D721Med (cell line): Measurements from ENCODE around the gene DCUN1D5.

ENCODE experiments used
- DNase-seq: peaks from one replicate; pipeline ENCODE4 v3.0.0; 2011; ENCODE audit warnings: low spot score; ENCODE audit not compliant: insufficient read length
- FAIRE-seq: peaks from 2 replicates; lab custom pipeline; 2011; peaks lifted over from hg19 to GRCh38; lab: Jason Lieb, UNC
- TF ChIP-seq, protein P1 (sequence below): IDR thresholded peaks from 2 replicates; pipeline ENCODE4 v1.5.1; 2012; ENCODE audit warnings: mild to moderate bottlenecking, control low read depth; ENCODE audit not compliant: insufficient read depth; ENCODE audit errors: missing control alignments

The DCUN1D5 gene

DNA sequence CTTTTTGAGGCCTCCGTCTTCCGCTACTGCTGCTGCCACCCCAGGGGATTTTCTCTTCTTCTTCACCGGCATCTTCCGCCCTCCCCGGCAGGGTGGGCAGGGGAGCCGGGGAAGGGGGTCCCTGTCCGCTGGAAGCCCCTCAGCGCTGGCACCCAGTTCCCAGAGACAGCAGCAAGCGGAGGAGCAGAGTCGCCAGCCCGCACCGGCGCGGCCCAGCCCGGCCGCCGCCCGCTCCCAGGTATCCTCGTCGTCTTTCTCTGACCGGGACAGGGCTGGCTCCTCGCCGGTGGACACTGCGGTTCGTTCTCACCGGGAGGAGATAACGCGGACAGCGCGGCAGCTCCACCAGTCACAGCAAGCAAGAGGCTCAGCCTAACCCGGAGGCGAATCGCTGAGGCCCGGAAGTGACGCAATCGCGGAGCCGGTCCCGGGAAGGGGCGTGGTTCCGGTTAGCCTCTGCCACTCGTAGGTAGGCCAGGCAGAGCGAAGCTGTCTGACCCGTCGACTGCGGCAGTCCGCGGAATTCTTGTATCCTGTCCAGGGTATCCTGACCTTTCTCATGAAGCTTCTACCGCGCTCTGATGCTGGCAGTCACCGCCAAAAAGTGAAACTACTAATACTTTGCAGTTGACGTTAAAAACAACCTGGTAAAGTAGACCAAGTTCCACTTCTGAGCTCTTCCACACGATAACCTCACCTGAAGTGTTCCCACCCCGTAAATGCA, at the start of gene DCUN1D5:
Gene DCUN1D5, minus strand, starts transcription at position 360 of the 724 bp plus-strand sequence. Its CDS starts 288 bp downstream, at position 72.
- FAIRE-seq (peak; percentile 11), DNase-seq (peak; percentile 72)
- TF ChIP-seq, protein P1, sequence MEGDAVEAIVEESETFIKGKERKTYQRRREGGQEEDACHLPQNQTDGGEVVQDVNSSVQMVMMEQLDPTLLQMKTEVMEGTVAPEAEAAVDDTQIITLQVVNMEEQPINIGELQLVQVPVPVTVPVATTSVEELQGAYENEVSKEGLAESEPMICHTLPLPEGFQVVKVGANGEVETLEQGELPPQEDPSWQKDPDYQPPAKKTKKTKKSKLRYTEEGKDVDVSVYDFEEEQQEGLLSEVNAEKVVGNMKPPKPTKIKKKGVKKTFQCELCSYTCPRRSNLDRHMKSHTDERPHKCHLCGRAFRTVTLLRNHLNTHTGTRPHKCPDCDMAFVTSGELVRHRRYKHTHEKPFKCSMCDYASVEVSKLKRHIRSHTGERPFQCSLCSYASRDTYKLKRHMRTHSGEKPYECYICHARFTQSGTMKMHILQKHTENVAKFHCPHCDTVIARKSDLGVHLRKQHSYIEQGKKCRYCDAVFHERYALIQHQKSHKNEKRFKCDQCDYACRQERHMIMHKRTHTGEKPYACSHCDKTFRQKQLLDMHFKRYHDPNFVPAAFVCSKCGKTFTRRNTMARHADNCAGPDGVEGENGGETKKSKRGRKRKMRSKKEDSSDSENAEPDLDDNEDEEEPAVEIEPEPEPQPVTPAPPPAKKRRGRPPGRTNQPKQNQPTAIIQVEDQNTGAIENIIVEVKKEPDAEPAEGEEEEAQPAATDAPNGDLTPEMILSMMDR: no peak

DNA sequence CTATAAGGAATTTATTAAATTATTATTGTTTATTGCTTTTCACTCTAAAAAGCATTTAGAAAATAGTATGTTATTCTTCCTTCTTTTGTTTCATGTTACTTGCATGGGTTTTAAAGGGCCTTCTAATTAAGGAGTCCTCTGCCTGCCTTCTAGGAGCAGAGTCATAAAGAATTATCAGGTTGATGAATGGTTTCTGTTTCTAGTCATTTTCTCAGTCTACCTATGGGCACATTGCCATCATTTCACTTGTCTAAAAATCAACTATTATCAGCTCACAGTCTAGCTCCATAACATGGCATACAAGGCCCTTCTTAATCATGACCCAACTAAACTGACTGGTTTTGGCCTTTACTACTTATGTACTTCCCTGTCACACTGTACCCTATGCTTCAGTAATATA, 33.5 kb upstream of the DCUN1D5 start:
- TF ChIP-seq, protein P1: no peak
- no peak for FAIRE-seq
- DNase-seq: no peak

DNA sequence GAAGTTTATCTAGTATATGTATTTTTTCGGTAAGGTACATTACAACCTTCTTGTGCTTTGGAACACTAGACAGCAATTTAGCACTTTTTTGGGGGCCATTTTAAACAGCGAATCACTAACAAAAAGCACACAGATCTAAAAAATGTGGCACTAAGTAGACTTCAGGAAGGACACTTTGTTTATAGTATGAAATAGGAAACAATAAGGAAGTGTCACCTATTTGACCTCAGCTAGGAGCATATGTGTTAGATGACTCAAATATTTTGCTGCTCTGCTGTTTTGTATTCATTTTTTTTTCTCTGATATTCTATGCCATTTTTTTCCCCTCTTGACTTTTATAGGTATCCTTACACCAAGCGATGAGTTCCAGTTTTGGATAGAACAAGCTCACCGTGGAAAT, 22.9 kb upstream of the DCUN1D5 start:
- FAIRE-seq: no peak
- DNase-seq: no peak
- TF ChIP-seq, protein P1: no peak

DNA sequence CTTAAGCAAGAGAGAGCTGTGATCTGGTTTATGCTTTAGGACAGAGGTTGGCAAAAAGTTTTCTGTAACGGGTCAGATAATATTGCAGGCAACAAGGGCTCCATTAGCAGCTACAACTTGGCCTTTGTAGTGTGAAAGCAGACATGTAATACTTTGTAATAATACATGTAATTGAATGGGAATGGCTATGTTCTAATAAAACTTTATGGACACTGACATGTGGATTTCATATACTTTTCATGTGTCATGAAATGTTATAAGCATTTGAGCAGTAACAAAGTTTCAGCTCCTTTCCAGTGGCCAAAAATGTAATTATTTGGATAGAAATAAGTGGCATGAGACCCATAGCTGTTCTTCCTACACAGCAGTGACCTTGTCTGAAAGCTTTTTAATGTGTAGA, 20.4 kb upstream of the DCUN1D5 start:
- TF ChIP-seq, protein P1: no peak
- DNase-seq (no peak), FAIRE-seq (no peak)

DNA sequence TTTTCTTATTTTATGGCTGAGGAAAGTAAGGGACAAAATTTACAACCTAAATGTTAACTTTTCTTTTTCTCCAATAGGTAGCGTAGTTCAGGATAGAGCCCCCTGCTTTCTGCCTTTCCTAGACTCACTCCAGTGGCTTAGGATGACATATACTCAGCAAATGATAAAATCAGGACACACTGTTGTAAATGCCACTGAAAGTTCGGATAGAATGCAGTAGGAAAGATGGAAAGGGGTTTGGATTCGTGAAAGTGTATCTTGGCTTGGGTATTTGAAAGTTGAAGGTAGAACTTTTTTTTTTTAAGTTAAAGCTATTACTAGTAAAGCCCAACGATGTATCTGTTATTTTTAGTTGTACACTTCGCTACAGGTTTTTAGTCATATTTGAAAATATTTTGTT, 19.4 kb upstream of the DCUN1D5 start:
- DNase-seq (no peak), FAIRE-seq (no peak)
- TF ChIP-seq, protein P1: no peak

DNA sequence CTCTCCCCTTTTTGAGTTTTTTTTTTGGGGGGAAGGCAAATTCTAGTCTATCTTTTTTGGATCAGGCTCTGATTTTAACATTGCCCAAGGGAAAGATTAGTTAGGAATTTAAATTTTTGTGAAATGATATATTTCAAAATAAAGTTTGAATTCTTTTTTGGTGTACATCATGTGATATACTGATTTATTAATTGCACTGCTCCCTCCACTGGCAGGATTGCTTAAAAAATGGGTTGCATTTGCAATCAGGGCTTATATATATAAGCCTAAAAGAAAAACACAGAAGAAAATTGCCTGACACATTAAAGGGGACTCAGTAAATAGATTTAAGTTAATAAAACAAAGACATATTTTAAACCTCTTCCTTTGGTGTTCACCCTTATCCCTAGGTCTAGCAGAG, 18.4 kb upstream of the DCUN1D5 start:
- no peak for DNase-seq
- TF ChIP-seq, protein P1: peak; percentile 49
- no peak for FAIRE-seq

DNA sequence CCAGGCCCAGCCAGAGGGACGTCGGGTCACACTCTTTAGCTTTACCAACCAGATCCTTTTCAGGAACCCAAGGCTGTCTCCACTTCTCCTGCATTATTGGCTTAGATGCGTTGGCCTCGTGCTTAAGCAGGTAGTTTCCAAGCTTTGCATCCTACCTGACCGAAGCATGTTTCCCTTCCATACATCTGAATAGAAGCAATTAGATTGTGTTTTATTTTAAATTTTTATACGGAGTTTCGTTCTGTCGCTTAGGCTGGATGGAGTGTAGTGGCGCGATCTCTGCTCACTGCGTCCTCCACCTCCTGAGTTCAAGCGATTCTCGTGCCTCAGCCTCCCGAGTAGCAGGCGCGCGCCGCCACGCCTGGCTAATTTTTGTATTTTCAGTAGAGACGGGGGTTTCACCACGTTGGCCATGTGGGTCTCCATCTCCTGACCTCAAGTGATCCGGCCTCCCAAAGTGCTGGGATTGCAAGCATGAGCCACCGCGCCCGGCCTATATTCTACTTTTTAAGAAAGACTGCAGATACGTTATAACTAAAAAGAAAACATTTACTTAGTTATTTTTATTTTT, 17.9 kb upstream of the DCUN1D5 start:
- FAIRE-seq (peak; percentile 56), DNase-seq (no peak)
- TF ChIP-seq, protein P1: no peak
